GM12874 (cell line): ENCODE measurements around the gene POLR2F.

Source experiments
- CTCF ChIP-seq: IDR thresholded peaks from 2 replicates; pipeline ENCODE4 v1.5.1; 2011; ENCODE audit warnings: low read depth, mild to moderate bottlenecking, control low read depth, low read length, moderate library complexity; ENCODE audit not compliant: insufficient read depth

POLR2F gene

GRCh38 chr22:38014083-38014482 is 60.6 kb downstream of the POLR2F start:
- TF ChIP-seq CTCF, result no peak

GRCh38 chr22:38016182-38017151 is 63.0 kb downstream of the POLR2F start:
- TF ChIP-seq CTCF, result no peak

GRCh38 chr22:38017272-38017920 is 63.9 kb downstream of the POLR2F start:
- no peak for TF ChIP-seq CTCF

DNA sequence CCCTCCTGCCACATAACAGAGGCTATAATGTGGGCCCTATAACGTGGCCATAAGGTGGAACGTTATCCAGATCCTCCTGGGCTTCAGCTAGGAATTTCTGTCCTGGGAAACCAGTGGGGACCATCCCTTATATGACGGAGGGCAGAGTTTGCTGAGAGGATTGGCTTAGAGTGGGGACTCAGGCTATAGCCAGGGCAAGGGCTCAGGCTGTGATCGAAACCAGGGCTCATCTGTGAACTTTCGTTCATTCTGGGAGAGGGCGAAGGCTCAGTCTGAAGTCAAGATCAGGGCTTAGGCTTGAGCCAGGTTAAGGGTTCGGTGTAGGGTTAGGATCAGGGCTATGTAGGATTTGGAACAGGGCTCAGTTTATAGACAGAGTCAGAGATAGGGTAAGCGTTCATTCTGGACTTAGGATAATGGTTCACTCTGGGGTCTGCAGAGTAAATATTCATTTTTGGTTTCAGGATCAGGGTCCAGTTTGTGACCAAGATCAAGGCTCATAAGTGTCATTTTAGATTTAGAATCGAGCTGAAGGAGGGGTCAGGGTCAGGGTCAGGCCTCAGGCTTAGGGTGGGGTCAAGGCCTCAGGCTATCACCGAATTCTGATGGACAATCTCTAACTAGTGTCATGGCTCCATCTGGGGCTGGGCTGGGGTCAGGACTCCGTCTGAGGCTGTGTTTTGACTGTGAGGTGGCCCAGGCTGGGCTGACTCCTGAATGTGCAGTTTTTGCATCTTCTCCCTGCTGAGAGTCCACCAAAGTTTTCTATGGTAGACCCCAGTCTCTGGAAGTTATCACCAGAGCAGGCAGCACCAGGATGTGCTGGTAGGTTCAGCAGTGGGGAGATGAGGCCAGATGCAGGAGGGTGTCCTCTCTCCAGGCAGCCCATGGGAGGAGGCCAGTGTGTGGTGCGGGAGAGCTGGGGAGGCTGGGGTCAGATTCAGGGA is 64.7 kb downstream of the POLR2F start:
- no peak for TF ChIP-seq CTCF
